HepG2 (cell line): Measurements from ENCODE around the gene MAPK7. TPM values are rescaled to one million over a fixed set of nuclear protein-coding genes. Genes with fewer than 3 reads are reported as not detected.

Experiments
- ATAC-seq: fragments of 200-7000 bp; cut with Tn5 transposase; 3 replicates; pipeline ENCODE4 v1.9.1; 2020; ENCODE audit warnings: mild to moderate bottlenecking, moderate library complexity
- BruUV-seq: library from RNA; stranded (reverse); fragments of 400-500 nt; replicated peaks from 2 replicates; lab custom pipeline; 2021; lab: Mats Ljungman, UMichigan
- CTCF ChIA-PET: fragments of 300-600 bp; formaldehyde crosslinking; extraction: SDS; loops from one replicate; lab custom pipeline; 2021; ENCODE audit warnings: low total read pairs, inconsistent platforms, low intra/inter-chr PET ratio; lab: Yijun Ruan, JAX
- POLR2A ChIA-PET: fragments of 350-600 bp; sonication (Branson Sonifier 250); formaldehyde crosslinking; loops from one replicate; lab custom pipeline; 2020; ENCODE audit warnings: antibody characterized with exemption, inconsistent platforms; lab: Yijun Ruan, JAX
- DNase-seq: peaks from one replicate; pipeline ENCODE4 v3.0.0-alpha.2; 2015; ENCODE audit warnings: low spot score
- FAIRE-seq: peaks from 3 replicates; lab custom pipeline; 2011; peaks lifted over from hg19 to GRCh38; lab: Jason Lieb, UNC
- H2AFZ ChIP-seq: one replicate; pipeline ENCODE4 v1.6.1; 2011; ENCODE audit warnings: low read length, inconsistent platforms
- H3K27ac ChIP-seq: fragments of 300-600 bp; 3 replicates; pipeline ENCODE4 v1.8.0; 2011; ENCODE audit warnings: mixed run types, mild to moderate bottlenecking, mixed read lengths, low read length, inconsistent platforms; ENCODE audit not compliant: insufficient read depth; ENCODE audit errors: extremely low read length
- H3K27me3 ChIP-seq, 2 experiments: fragments of 200-600 bp in 1 of 2; 2 replicates in 1 of 2; 3 replicates in 1 of 2; pipeline versions ENCODE4 v1.6.0 to v1.8.0; 2011; ENCODE audit warnings: low read length in 2 of 2, mild to moderate bottlenecking in 2 of 2, moderate library complexity in 2 of 2, inconsistent platforms in 1 of 2; ENCODE audit not compliant: insufficient read depth in 2 of 2, control insufficient read depth in 1 of 2
- H3K36me3 ChIP-seq, 2 experiments: fragments of 200-600 bp in 1 of 2; replicated peaks in 1 of 2; 2 replicates in 1 of 2; 3 replicates in 1 of 2; pipeline versions ENCODE4 v1.5.1 to v1.8.0; 2011; ENCODE audit warnings: low read length in 2 of 2, inconsistent platforms in 1 of 2; ENCODE audit not compliant: insufficient read depth in 2 of 2, control insufficient read depth in 1 of 2
- H3K4me1 ChIP-seq: 2 replicates; pipeline ENCODE4 v1.5.1; 2012; ENCODE audit warnings: low read length, inconsistent platforms; ENCODE audit not compliant: insufficient read depth
- H3K4me2 ChIP-seq: 2 replicates; pipeline ENCODE4 v1.6.0; 2011; ENCODE audit warnings: low read depth, low read length, inconsistent platforms
- H3K4me3 ChIP-seq, 3 experiments: fragments of 200-600 bp in 1 of 3; sonication (generic), shearing (Covaris generic) in 1 of 3; replicated peaks in 1 of 3; 2 replicates each; pipeline ENCODE4 v1.5.1; 2011 to 2016; ENCODE audit warnings: low read length in 3 of 3, inconsistent platforms in 2 of 3, low read depth in 2 of 3, mild to moderate bottlenecking in 2 of 3, control low read depth in 1 of 3, mixed read lengths in 1 of 3; ENCODE audit not compliant: insufficient read depth in 1 of 3
- H3K79me2 ChIP-seq: one replicate; pipeline ENCODE4 v1.6.1; 2011; ENCODE audit warnings: low read length, inconsistent platforms; ENCODE audit not compliant: insufficient read depth
- H3K9ac ChIP-seq: 2 replicates; pipeline ENCODE4 v1.6.0; 2011; ENCODE audit warnings: mild to moderate bottlenecking, low read depth, low read length, inconsistent platforms; ENCODE audit not compliant: insufficient read depth
- H3K9me3 ChIP-seq: 2 replicates; pipeline ENCODE4 v1.5.1; 2012; ENCODE audit warnings: mild to moderate bottlenecking, low read length
- H4K20me1 ChIP-seq: 2 replicates; pipeline ENCODE4 v1.6.0; 2011; ENCODE audit warnings: inconsistent platforms, mild to moderate bottlenecking, low read length, moderate library complexity; ENCODE audit not compliant: insufficient read depth
- ETV5 ChIP-seq: IDR thresholded peaks from 2 replicates; pipeline ENCODE4 v1.6.1; 2018; ENCODE audit warnings: missing biosample characterization, missing genetic modification reagents, inconsistent platforms, borderline replicate concordance
- NR2F6 ChIP-seq, 2 experiments: IDR thresholded peaks; 2 replicates each; pipeline ENCODE4 v1.6.1; 2016; ENCODE audit warnings: antibody characterized with exemption in 1 of 2, mild to moderate bottlenecking in 1 of 2
- RXRA ChIP-seq: sonication (generic); formaldehyde crosslinking; IDR thresholded peaks from 2 replicates; pipeline ENCODE4 v1.5.1; 2020; ENCODE audit warnings: missing genetic modification reagents
- SMARCE1 ChIP-seq: fragments of 450-650 bp; IDR thresholded peaks from 2 replicates; pipeline ENCODE4 v1.6.1; 2017; ENCODE audit warnings: borderline replicate concordance
- SMYD3 ChIP-seq: sonication (generic); formaldehyde crosslinking; IDR thresholded peaks from 2 replicates; pipeline ENCODE4 v1.8.1; 2023; ENCODE audit warnings: mild to moderate bottlenecking, missing genetic modification reagents
- ZNF234 ChIP-seq: sonication (generic); formaldehyde crosslinking; conservative IDR thresholded peaks from 2 replicates; pipeline ENCODE4 v1.5.1; 2020; ENCODE audit warnings: mild to moderate bottlenecking, missing genetic modification reagents
- ZNF720 ChIP-seq: sonication (generic); formaldehyde crosslinking; IDR thresholded peaks from 2 replicates; pipeline ENCODE4 v1.4.0; 2020; ENCODE audit warnings: missing genetic modification reagents
- ZNF839 ChIP-seq: sonication (generic); formaldehyde crosslinking; IDR thresholded peaks from 2 replicates; pipeline ENCODE4 v1.4.0; 2020; ENCODE audit warnings: missing genetic modification reagents, mild to moderate bottlenecking, borderline replicate concordance
- WGBS: methylation state at CpG from one replicate; pipeline ENCODE4 v1.1.6; 2017; ENCODE audit warnings: low lambda C conversion rate; 5-methylcytosine and 5-hydroxymethylcytosine counted together
- in situ Hi-C: cut with HindIII; loops from 2 replicates; pipeline ENCODE4 v1.10.0; 2017; ENCODE audit warnings: low pct_unique_long_range_greater_than_20kb; ENCODE audit not compliant: extremely low pct_ligation_motif_present
- intact Hi-C: fragments of 100-400 bp; cut with micrococcal nuclease; formaldehyde crosslinking; loops from one replicate; pipeline ENCODE4 v1.10.0; 2022; ENCODE audit not compliant: unreplicated experiment
- polyA plus RNA-seq, 8 experiments: library from polyadenylated mRNA; depleted of rRNA in 3 of 8; stranded (reverse) in 7 of 8; unstranded in 1 of 8; fragments of >200 nt; fragmentation: Illumina TruSeq in 4 of 8; extraction: Trizol in 4 of 8; gene quantifications; 2 replicates each; pipeline versions ENCODE4 v1.2.1 to v1.2.3, GENCODE V29; 2011 to 2016; ENCODE audit warnings: low read depth in 4 of 8, missing spikeins in 1 of 8, mixed read lengths in 1 of 8; ENCODE audit not compliant: insufficient read depth in 1 of 8
- total RNA-seq, 5 experiments: library from RNA; depleted of rRNA; stranded (reverse); fragments of >200 nt; fragmentation: Illumina TruSeq; extraction: Trizol; gene quantifications; 2 replicates each; pipeline ENCODE4 v1.2.3, GENCODE V29; 2016; ENCODE audit warnings: low read depth in 1 of 5
- TF ChIP-seq, protein P1 (sequence below): sonication (generic); formaldehyde crosslinking; IDR thresholded peaks from 2 replicates; pipeline ENCODE4 v1.5.0; 2020; ENCODE audit warnings: mild to moderate bottlenecking, missing genetic modification reagents
- TF ChIP-seq, protein P2 (sequence below): sonication (generic); formaldehyde crosslinking; IDR thresholded peaks from 2 replicates; pipeline ENCODE4 v1.4.0; 2020; ENCODE audit warnings: missing genetic modification reagents
- TF ChIP-seq, protein P3 (sequence below): sonication (generic); formaldehyde crosslinking; IDR thresholded peaks from 2 replicates; pipeline ENCODE4 v1.9.0; 2021; ENCODE audit warnings: missing genetic modification reagents, borderline replicate concordance

MAPK7 gene
- total and polyA plus RNA-seq, 2 of the 13 experiments (the other 11 are each of a cell fraction or from before 2014, with no cell fraction given), result 2.9 to 5.9 TPM

DNA sequence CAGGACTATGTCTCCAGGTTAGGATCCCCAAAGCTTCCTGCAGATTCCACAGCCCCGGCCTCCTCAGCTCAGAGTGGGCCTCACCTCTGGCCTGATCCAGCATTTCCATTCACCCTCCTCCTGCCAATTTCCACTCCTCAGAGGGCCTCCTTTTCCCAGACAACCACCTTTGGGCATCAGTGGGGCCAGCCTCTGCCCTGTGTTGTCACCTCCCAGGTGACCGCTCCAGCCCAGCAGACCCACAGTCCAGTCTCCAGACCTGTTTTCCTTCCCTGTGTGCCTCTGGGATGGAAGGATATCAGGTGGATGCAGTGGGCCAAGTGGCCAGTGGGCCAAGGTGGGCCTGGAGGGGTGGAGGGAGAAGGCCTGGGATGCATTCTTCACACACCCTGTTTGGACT, 48.5 kb upstream of the MAPK7 start:
- Histone ChIP-seq H3K9me3 (peaks cover 11% of the 10 kb centered on the region; the same call in 1 of the 2 replicates), H3K9ac (no peak overlapping the region), H2AFZ (no peak overlapping the region), H3K27ac (no peak overlapping the region), H3K4me2 (no peak overlapping the region), H3K4me1 (peaks cover 13% of the 10 kb centered on the region; the same call in 1 of the 2 replicates), H3K27me3 (no peaks in the 10 kb centered on the region), H4K20me1 (no peaks in the 10 kb centered on the region), H3K36me3 (no peaks in the 10 kb centered on the region; a peak in 2 of 5 replicates), H3K79me2 (no peaks in the 10 kb centered on the region), H3K4me3 (no peak overlapping the region)
- TF ChIP-seq, protein P1, sequence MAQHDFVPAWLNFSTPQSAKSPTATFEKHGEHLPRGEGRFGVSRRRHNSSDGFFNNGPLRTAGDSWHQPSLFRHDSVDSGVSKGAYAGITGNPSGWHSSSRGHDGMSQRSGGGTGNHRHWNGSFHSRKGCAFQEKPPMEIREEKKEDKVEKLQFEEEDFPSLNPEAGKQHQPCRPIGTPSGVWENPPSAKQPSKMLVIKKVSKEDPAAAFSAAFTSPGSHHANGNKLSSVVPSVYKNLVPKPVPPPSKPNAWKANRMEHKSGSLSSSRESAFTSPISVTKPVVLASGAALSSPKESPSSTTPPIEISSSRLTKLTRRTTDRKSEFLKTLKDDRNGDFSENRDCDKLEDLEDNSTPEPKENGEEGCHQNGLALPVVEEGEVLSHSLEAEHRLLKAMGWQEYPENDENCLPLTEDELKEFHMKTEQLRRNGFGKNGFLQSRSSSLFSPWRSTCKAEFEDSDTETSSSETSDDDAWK (CRISPR knock-in tag), result no peak
- TF ChIP-seq ZNF234 (no peak), ZNF720 (CRISPR knock-in tag) (no peak), RXRA (CRISPR knock-in tag) (no peak), NR2F6 (IDR thresholded peaks at IDR 0.05) (no peak), NR2F6 (CRISPR knock-in tag; IDR thresholded peaks at IDR 0.05) (no peak), SMARCE1 (no peak), SMYD3 (no peak), ZNF839 (CRISPR knock-in tag) (no peak), ETV5 (no peak)
- TF ChIP-seq, protein P2, sequence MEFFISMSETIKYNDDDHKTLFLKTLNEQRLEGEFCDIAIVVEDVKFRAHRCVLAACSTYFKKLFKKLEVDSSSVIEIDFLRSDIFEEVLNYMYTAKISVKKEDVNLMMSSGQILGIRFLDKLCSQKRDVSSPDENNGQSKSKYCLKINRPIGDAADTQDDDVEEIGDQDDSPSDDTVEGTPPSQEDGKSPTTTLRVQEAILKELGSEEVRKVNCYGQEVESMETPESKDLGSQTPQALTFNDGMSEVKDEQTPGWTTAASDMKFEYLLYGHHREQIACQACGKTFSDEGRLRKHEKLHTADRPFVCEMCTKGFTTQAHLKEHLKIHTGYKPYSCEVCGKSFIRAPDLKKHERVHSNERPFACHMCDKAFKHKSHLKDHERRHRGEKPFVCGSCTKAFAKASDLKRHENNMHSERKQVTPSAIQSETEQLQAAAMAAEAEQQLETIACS (CRISPR knock-in tag), result no peak
- TF ChIP-seq, protein P3, sequence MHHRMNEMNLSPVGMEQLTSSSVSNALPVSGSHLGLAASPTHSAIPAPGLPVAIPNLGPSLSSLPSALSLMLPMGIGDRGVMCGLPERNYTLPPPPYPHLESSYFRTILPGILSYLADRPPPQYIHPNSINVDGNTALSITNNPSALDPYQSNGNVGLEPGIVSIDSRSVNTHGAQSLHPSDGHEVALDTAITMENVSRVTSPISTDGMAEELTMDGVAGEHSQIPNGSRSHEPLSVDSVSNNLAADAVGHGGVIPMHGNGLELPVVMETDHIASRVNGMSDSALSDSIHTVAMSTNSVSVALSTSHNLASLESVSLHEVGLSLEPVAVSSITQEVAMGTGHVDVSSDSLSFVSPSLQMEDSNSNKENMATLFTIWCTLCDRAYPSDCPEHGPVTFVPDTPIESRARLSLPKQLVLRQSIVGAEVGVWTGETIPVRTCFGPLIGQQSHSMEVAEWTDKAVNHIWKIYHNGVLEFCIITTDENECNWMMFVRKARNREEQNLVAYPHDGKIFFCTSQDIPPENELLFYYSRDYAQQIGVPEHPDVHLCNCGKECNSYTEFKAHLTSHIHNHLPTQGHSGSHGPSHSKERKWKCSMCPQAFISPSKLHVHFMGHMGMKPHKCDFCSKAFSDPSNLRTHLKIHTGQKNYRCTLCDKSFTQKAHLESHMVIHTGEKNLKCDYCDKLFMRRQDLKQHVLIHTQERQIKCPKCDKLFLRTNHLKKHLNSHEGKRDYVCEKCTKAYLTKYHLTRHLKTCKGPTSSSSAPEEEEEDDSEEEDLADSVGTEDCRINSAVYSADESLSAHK (CRISPR knock-in tag), result no peak
- no TSS peak for BruUV-seq
- no peak for FAIRE-seq
- ATAC-seq, result no peak
- CTCF ChIA-PET, result no interaction called here
- in situ Hi-C loops (no loop called here), intact Hi-C loops (no loop called here)
- WGBS, result 100% methylated on average over 2 of the region's 2 CpGs
- no peak for DNase-seq
- POLR2A ChIA-PET, result no interaction called here
